GM10248 (cell line): ENCODE results near the gene ABHD2.

Experiments
- CTCF ChIA-PET: fragments of 300-600 bp; sonication (Branson Sonifier 250); formaldehyde crosslinking; extraction: SDS; loops from one replicate; lab custom pipeline; 2021; ENCODE audit warnings: antibody characterized with exemption; lab: Yijun Ruan, JAX
- POLR2A ChIA-PET: fragments of 350-650 bp; sonication (Branson Sonifier 250); formaldehyde crosslinking; extraction: SDS; loops from one replicate; lab custom pipeline; 2020; ENCODE audit warnings: antibody characterized with exemption; lab: Yijun Ruan, JAX
- DNase-seq: peaks from one replicate; pipeline ENCODE4 v3.0.0; 2012; ENCODE audit errors: extremely low spot score
- CTCF ChIP-seq: IDR thresholded peaks from 2 replicates; pipeline ENCODE4 v1.5.1; 2012; ENCODE audit warnings: mild to moderate bottlenecking, low read depth; ENCODE audit errors: extremely low read depth, missing control alignments, control extremely low read depth

The ABHD2 gene

GRCh38 chr15:89196241-89196640, 108.0 kb downstream of the ABHD2 start:
- POLR2A ChIA-PET: no interaction called here
- TF ChIP-seq CTCF: no peak

GRCh38 chr15:89196994-89197393, 108.7 kb downstream of the ABHD2 start:
- TF ChIP-seq CTCF: no peak
- POLR2A ChIA-PET: no interaction called here
- DNase-seq: no peak
- CTCF ChIA-PET: interaction anchor here (0.9 to 10.9 kb wide), 3 partner anchors 10 to 139 kb away, joined by 3 to 93 read pairs (median 5); no protein-coding TSS in a partner anchor

More at GRCh38 chr15:89196241-89196640, 108.0 kb downstream of the ABHD2 start:
- CTCF ChIA-PET: interaction anchor here (0.7 to 10.9 kb wide), 6 partner anchors 10 to 138 kb away, joined by 3 to 93 read pairs (median 6); no protein-coding TSS in a partner anchor
- DNase-seq: no peak

- no peak for TF ChIP-seq CTCF
- no peak for DNase-seq
- POLR2A ChIA-PET: no interaction called here
- CTCF ChIA-PET: interaction anchor here (0.9 to 10.9 kb wide), 3 partner anchors 9 to 140 kb away, joined by 3 to 93 read pairs (median 5); no protein-coding TSS in a partner anchor
These were observed 109.3 kb downstream of the ABHD2 start for GRCh38 chr15:89197503-89197971.

GRCh38 chr15:89198196-89198595, 109.9 kb downstream of the ABHD2 start:
- no peak for TF ChIP-seq CTCF
- DNase-seq: no peak
- CTCF ChIA-PET: interaction anchor here (1.2 to 10.9 kb wide), 2 partner anchors 8 to 26 kb away, joined by 5 to 93 read pairs; no protein-coding TSS in a partner anchor
- POLR2A ChIA-PET: no interaction called here

- ChIA-PET POLR2A (no interaction called here), CTCF (interaction anchor here (0.9 to 10.9 kb wide), 4 partner anchors 8 to 70 kb away, joined by 4 to 93 read pairs (median 8); no protein-coding TSS in a partner anchor)
- TF ChIP-seq CTCF: no peak
- no peak for DNase-seq
These were observed 110.7 kb downstream of the ABHD2 start for GRCh38 chr15:89198934-89199333.

GRCh38 chr15:89199746-89200145, 111.5 kb downstream of the ABHD2 start:
- no peak for DNase-seq
- POLR2A ChIA-PET: no interaction called here
- CTCF ChIA-PET: interaction anchor here (1.7 to 10.9 kb wide), 2 partner anchors 7 to 22 kb away, joined by 10 to 93 read pairs; no protein-coding TSS in a partner anchor
- no peak for TF ChIP-seq CTCF
